ENCODE results near the gene SLC47A1.
A peak's percentile ranks its signal among the peaks of the same experiment; 100 is the strongest.

DNA sequence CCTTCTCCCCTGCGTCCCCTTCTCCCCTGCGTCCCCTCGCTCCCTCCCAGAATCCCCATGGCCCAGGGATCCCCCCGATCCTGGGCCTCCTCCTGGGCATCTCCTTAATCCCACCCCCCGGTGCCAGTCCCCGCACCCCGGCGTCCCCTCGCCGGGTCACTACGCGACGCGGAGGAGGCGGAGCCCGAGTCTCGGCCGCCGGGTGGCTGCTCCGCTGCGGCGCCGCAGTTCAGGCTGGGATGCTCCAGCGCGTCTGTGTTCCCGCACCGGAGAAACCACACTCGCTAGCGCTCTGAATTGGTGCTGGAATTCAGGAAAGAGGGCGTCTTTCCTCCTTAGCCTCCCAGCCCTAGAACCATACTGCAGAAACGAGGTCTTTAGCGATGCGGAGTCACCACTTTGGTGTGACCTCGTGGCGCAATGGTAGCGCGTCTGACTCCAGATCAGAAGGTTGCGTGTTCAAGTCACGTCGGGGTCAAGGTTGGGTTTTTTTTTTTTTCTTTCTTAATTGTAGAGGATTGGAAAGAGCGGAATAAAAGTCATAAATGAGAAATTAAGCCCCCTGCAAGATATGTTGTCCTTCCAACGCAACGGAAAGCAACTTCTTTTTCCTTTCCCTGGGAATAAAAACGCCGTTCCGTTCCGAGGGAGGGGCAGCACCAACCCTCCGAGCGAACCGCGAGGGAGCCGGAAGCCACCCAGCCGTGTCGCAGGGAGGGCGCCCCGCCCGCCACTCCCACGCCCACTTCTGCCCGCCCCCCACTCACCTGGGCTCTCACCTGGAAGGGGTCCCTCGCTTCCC lies 25.7 kb upstream of the SLC47A1 start:
- TF ChIP-seq CTCF (IDR thresholded peaks at IDR 0.05) = no peak
- TF ChIP-seq POLR2AphosphoS5 (IDR thresholded peaks at IDR 0.05; ENCODE audit: insufficient read depth in 1 of 2, low read depth in 1 of 2) = peak; percentile 89 to 90

Measured in vagina (tissue), 2 donors.